Left lung (tissue), 10 donors: ENCODE data around the gene PPFIA2. TPM values are rescaled to one million over a fixed set of nuclear protein-coding genes. Genes with fewer than 3 reads are reported as not detected.

Source experiments
- ATAC-seq: fragments of 200-7000 bp; cut with Tn5 transposase; one replicate; pipeline ENCODE4 v1.9.1; 2020; ENCODE audit warnings: moderate library complexity
- DNase-seq, 4 donors: peaks; one replicate each; pipeline ENCODE4 v3.0.0-alpha.2; 2013 to 2020
- H3K27ac ChIP-seq, 2 donors: fragments of 200-600 bp; sonication (generic) in 1 of 2; one replicate each; pipeline versions ENCODE4 v1.5.0 to v1.8.0; 2020 to 2021
- H3K27me3 ChIP-seq, 2 donors: fragments of 200-600 bp; sonication (generic) in 1 of 2; one replicate each; pipeline versions ENCODE4 v1.5.0 to v1.8.0; 2020 to 2021
- H3K36me3 ChIP-seq, 2 donors: fragments of 200-600 bp; sonication (generic) in 1 of 2; one replicate each; pipeline versions ENCODE4 v1.5.0 to v1.8.0; 2020 to 2021
- H3K4me1 ChIP-seq, 2 donors: fragments of 200-600 bp; one replicate each; pipeline ENCODE4 v1.8.0; 2021
- H3K4me3 ChIP-seq, 2 donors: fragments of 200-600 bp; sonication (generic) in 1 of 2; one replicate each; pipeline versions ENCODE4 v1.5.0 to v1.8.0; 2020 to 2021; ENCODE audit warnings: mild to moderate bottlenecking in 1 of 2
- H3K9me3 ChIP-seq, 2 donors: fragments of 200-600 bp; sonication (generic) in 1 of 2; one replicate each; pipeline versions ENCODE4 v1.5.0 to v1.8.0; 2020 to 2021
- CTCF ChIP-seq, 2 donors: fragments of 200-600 bp; sonication (generic) in 1 of 2; IDR thresholded peaks; one replicate each; pipeline versions ENCODE4 v1.5.0 to v1.8.0; 2021; ENCODE audit warnings: antibody characterized with exemption in 2 of 2
- intact Hi-C, 2 donors: fragments of 100-400 bp; cut with DNase I; formaldehyde crosslinking; loops; one replicate each; pipeline versions ENCODE4 v1.11.2 to v1.14.2; 2022
- polyA plus RNA-seq, 6 donors: library from polyadenylated mRNA; unstranded; fragments of 120-200 nt; gene quantifications; one replicate each; pipeline ENCODE4 v1.2.1, GENCODE V29; 2013; ENCODE audit not compliant: insufficient read length in 6 of 6
- total RNA-seq, 2 donors: library from RNA; stranded (reverse); fragmentation: NEBNext Ultra II Directional; extraction: Animal tissue kit (Norgen Biotek cat#: 25700); gene quantifications; one replicate each; pipeline ENCODE4 v1.2.1, GENCODE V29; 2021
- donor health status: DM: no; HTN: yes; CAD: no.
- donor health status: DM: no; HTN: no; CAD: no.

Gene PPFIA2
- total and polyA plus RNA-seq, 8 donors: 1.1 to 3.5 (median 1.9) TPM

DNA sequence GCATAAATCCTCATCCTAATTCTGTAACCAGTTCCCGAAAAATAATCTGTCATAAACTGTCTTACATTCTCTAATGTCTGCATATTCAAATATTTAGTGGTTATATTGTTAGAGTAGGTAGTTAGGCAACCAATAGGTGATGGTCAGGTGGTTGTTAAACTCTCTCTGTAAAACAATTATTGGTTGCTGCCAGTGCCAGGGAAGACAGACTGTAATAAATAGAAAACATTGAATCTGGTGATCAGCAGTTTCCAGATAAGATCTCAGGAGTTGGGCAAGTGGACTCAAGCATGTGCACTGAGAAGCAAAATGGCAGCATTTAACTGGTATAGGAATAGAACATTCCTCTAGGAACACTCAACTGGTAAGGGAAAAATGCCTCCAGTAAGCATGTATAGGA lies 355.8 kb downstream of the PPFIA2 start:
- Histone ChIP-seq H3K9me3 (no peaks in the 10 kb centered on the region), H3K4me1 (no peaks in the 10 kb centered on the region), H3K27ac (no peak overlapping the region), H3K4me3 (no peak overlapping the region), H3K27me3 (no peaks in the 10 kb centered on the region), H3K36me3 (no peaks in the 10 kb centered on the region)
- TF ChIP-seq CTCF (IDR thresholded peaks at IDR 0.05): no peak
- intact Hi-C loops: no loop called here
- no peak for DNase-seq
- no peak for ATAC-seq

DNA sequence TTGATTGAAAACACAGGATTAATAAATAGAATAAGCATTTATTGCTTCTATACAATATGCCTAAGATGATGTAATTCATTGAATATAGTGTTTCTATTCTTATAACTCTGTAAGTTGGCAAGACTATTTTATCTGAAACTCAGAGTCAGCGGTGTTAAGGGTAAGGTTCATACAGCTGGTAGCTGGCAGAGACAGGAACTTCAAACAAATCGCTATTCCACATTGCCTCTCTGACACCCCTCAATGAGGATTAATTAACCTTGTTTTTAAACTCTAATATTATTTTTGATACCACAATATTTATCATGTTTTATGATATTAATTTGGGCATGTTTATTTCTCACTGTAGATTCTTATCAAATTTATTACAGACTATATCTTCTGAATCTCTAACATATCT lies 357.9 kb downstream of the PPFIA2 start:
- Histone ChIP-seq H3K9me3 (no peaks in the 10 kb centered on the region), H3K27me3 (no peaks in the 10 kb centered on the region), H3K4me1 (no peaks in the 10 kb centered on the region), H3K4me3 (no peak overlapping the region), H3K36me3 (no peaks in the 10 kb centered on the region), H3K27ac (no peak overlapping the region)
- ATAC-seq (no peak), DNase-seq (no peak)
- TF ChIP-seq CTCF (IDR thresholded peaks at IDR 0.05): no peak
- intact Hi-C loops: no loop called here

DNA sequence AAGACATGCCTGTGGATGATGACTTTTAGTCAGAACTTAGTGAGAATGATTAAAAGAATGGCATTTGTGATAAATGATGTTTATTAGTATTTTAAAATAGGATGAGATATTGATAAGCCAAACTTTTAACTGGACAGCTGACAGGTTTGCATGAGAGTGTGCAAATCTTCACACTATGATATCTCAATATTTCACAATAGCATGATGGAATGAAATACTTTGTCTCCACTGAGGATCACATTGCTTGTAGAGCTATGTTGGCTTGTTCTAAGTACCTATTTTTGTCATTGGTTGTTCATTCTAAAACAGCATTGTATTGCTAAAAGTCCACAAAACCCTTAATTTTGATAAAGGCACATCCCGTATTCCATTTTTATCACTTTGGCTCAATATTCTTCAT lies 359.1 kb downstream of the PPFIA2 start:
- no peaks in the 10 kb centered on the region for H3K4me1 ChIP-seq
- no peaks in the 10 kb centered on the region for H3K9me3 ChIP-seq
- no peak for TF ChIP-seq CTCF (IDR thresholded peaks at IDR 0.05)
- ATAC-seq (no peak), DNase-seq (no peak)
- intact Hi-C loops: no loop called here
- no peak overlapping the region for H3K27ac ChIP-seq
- no peaks in the 10 kb centered on the region for H3K27me3 ChIP-seq
- no peaks in the 10 kb centered on the region for H3K36me3 ChIP-seq
- no peak overlapping the region for H3K4me3 ChIP-seq

GRCh38 chr12:81395431-81395830 lies 363.7 kb downstream of the PPFIA2 start:
- Histone ChIP-seq H3K4me1 (no peaks in the 10 kb centered on the region), H3K9me3 (no peaks in the 10 kb centered on the region), H3K27ac (no peak overlapping the region), H3K36me3 (no peaks in the 10 kb centered on the region), H3K27me3 (no peaks in the 10 kb centered on the region), H3K4me3 (no peak overlapping the region)
- DNase-seq (no peak), ATAC-seq (no peak)
- intact Hi-C loops: no loop called here
- no peak for TF ChIP-seq CTCF (IDR thresholded peaks at IDR 0.05)

GRCh38 chr12:81389550-81390099 lies 369.5 kb downstream of the PPFIA2 start:
- no peak for DNase-seq
- intact Hi-C loops: no loop called here
- ATAC-seq: no peak

More at GRCh38 chr12:81389550-81390099, 369.5 kb downstream of the PPFIA2 start:
- no peak for TF ChIP-seq CTCF (IDR thresholded peaks at IDR 0.05)
- H3K27me3 ChIP-seq: no peaks in the 10 kb centered on the region
- no peaks in the 10 kb centered on the region for H3K4me1 ChIP-seq
- no peaks in the 10 kb centered on the region for H3K36me3 ChIP-seq
- H3K27ac ChIP-seq: no peak overlapping the region
- H3K4me3 ChIP-seq: no peak overlapping the region
- no peaks in the 10 kb centered on the region for H3K9me3 ChIP-seq
